ENCODE measurements around the gene RBMS1. TPM values are rescaled to one million over a fixed set of nuclear protein-coding genes. Genes with fewer than 3 reads are reported as not detected.

The RBMS1 gene
- total and polyA plus RNA-seq, 7 donors, result 8.4 to 43.2 (median 24.1) TPM

GRCh38 chr2:160324917-160325316 lies 168.7 kb downstream of the RBMS1 start:
- H3K9me3 ChIP-seq, result no peaks in the 10 kb centered on the region
- 63 to 69% (median 64%) methylated on average over 3 of the region's 3 CpGs for WGBS, 3 donors
- peaks cover 53% of the 10 kb centered on the region for H3K4me1 ChIP-seq
- DNase-seq (no peak), ATAC-seq (no peak)
- no peak overlapping the region for H3K4me3 ChIP-seq
- TF ChIP-seq, protein P1, sequence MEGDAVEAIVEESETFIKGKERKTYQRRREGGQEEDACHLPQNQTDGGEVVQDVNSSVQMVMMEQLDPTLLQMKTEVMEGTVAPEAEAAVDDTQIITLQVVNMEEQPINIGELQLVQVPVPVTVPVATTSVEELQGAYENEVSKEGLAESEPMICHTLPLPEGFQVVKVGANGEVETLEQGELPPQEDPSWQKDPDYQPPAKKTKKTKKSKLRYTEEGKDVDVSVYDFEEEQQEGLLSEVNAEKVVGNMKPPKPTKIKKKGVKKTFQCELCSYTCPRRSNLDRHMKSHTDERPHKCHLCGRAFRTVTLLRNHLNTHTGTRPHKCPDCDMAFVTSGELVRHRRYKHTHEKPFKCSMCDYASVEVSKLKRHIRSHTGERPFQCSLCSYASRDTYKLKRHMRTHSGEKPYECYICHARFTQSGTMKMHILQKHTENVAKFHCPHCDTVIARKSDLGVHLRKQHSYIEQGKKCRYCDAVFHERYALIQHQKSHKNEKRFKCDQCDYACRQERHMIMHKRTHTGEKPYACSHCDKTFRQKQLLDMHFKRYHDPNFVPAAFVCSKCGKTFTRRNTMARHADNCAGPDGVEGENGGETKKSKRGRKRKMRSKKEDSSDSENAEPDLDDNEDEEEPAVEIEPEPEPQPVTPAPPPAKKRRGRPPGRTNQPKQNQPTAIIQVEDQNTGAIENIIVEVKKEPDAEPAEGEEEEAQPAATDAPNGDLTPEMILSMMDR (IDR thresholded peaks at IDR 0.05), result no peak
- H3K36me3 ChIP-seq (ENCODE audit: insufficient read depth in 1 of 2, low read depth in 1 of 2), result no peaks in the 10 kb centered on the region
- no peaks in the 10 kb centered on the region for H3K27me3 ChIP-seq (ENCODE audit: insufficient read depth in 3 of 3, low read length in 2 of 3)
- intact Hi-C loops (cut with DNase I), result loop anchor here (10.0 kb wide), 3 partner anchors 80 to 650 kb away; partner anchors contain the start of gene RBMS1 (in 1 of the 2)
- H3K27ac ChIP-seq, result peak overlapping the region; percentile 9

GRCh38 chr2:160324161-160324800 lies 169.3 kb downstream of the RBMS1 start:
- Histone ChIP-seq H3K27me3 (ENCODE audit: insufficient read depth in 3 of 3, low read length in 2 of 3) (no peaks in the 10 kb centered on the region), H3K4me1 (peaks cover 46% of the 10 kb centered on the region), H3K9me3 (no peaks in the 10 kb centered on the region), H3K36me3 (ENCODE audit: insufficient read depth in 1 of 2, low read depth in 1 of 2) (no peaks in the 10 kb centered on the region), H3K27ac (peak overlapping the region; percentile 9), H3K4me3 (no peak overlapping the region)
- DNase-seq, result peak; percentile 50 to 64
- intact Hi-C loops (cut with DNase I), result loop anchor here (10.0 kb wide), 3 partner anchors 81 to 651 kb away; partner anchors contain the start of gene RBMS1 (in 1 of the 2)
- TF ChIP-seq, protein P1 (IDR thresholded peaks at IDR 0.05), result peak; percentile 77
- WGBS, 3 donors, result 48 to 60% (median 52%) methylated on average over 12 of the region's 12 CpGs
- ATAC-seq, result peak; percentile 51 to 80 (median 70)

GRCh38 chr2:160322320-160322719 lies 171.3 kb downstream of the RBMS1 start:
- Histone ChIP-seq H3K9me3 (no peaks in the 10 kb centered on the region), H3K27ac (no peak overlapping the region), H3K27me3 (ENCODE audit: insufficient read depth in 3 of 3, low read length in 2 of 3) (no peaks in the 10 kb centered on the region), H3K4me3 (no peak overlapping the region), H3K4me1 (peaks cover 45% of the 10 kb centered on the region), H3K36me3 (ENCODE audit: insufficient read depth in 1 of 2, low read depth in 1 of 2) (no peaks in the 10 kb centered on the region)
- intact Hi-C loops (cut with DNase I), result loop anchor here (10.0 kb wide), 3 partner anchors 82 to 652 kb away; partner anchors contain the start of gene RBMS1 (in 1 of the 2)
- ATAC-seq (no peak), DNase-seq (no peak)
- TF ChIP-seq, protein P1 (IDR thresholded peaks at IDR 0.05), result no peak
- 62 to 84% (median 71%) methylated on average over 3 of the region's 3 CpGs for WGBS, 3 donors

GRCh38 chr2:160321006-160321405 lies 172.6 kb downstream of the RBMS1 start:
- no peaks in the 10 kb centered on the region for H3K36me3 ChIP-seq (ENCODE audit: insufficient read depth in 1 of 2, low read depth in 1 of 2)
- 50 to 91% (median 64%) methylated on average over 2 of the region's 2 CpGs for WGBS, 3 donors
- DNase-seq (no peak), ATAC-seq (no peak)
- H3K4me1 ChIP-seq, result peaks cover 45% of the 10 kb centered on the region
- H3K4me3 ChIP-seq, result no peak overlapping the region
- H3K27ac ChIP-seq, result no peak overlapping the region
- TF ChIP-seq, protein P1 (IDR thresholded peaks at IDR 0.05), result no peak
- H3K9me3 ChIP-seq, result no peaks in the 10 kb centered on the region
- H3K27me3 ChIP-seq (ENCODE audit: insufficient read depth in 3 of 3, low read length in 2 of 3), result no peaks in the 10 kb centered on the region
- intact Hi-C loops (cut with DNase I), result loop anchor here (10.0 kb wide), 3 partner anchors 84 to 654 kb away; partner anchors contain the start of gene RBMS1 (in 1 of the 2)
